NCI-H1436 treated with DMSO at 0.1 percent for 48 hours (cell line): Measurements from ENCODE around the gene TMEM135.
"Not testable (repeated sequence)": the region's sequence is repeated elsewhere in the genome, so short reads cannot be mapped to it uniquely, and the experiment has no call there.

Experiments
- DNase-seq: peaks from one replicate; lab custom pipeline; 2025; lab: John Stamatoyannopoulos, UW

TMEM135 gene

DNA sequence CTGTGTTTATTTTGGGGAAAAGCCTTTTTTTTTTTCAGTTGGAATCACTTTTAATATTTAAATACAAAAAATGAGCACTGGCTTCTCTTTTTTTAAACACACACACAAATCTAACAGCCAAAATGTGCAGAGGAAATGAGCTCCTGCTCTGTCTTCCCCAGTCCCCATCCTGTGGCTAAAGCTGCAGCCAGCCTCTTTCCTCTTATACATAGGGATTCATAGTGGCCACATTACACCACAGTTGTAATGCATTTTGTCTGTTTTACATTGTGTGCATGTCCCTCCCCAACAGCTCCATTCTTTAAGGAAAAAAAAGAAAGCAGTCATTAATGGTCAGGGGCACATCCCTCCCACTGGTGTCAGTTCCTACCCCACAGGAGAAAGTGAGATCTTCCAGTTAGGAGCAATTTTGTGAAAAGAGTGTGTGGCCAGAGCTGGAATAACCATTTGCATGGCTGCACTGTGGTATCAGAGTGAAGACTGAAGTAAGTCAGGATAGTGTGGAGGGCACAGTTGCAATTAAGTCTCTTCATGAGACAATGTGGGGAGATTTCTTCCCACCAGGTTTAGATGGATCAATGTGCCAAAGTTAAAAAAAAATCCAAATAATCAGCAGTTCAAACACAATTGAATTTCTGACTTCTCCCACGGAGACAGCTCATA, 220.6 kb downstream of the TMEM135 start:
- no peak for DNase-seq

DNA sequence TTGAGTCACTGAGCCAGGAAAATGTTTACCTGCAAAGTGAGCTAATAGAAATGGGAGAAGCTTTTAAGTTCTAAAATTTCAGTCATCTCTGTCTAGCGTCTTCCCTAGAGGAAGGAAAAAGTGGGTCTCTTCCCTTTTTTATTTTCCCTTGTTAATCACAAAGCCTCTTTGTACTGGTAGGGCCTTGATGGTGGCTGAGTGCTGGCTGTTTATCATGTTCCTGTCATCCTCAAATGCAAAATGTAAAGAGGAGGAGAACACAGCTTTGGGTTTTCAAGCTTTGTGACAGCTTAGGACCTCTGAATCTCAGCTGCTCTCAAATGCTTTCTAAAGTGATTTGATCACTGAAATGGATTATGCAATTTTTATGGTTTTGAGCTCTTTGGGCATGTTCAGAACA, 222.0 kb downstream of the TMEM135 start:
- DNase-seq: peak; percentile 58

DNA sequence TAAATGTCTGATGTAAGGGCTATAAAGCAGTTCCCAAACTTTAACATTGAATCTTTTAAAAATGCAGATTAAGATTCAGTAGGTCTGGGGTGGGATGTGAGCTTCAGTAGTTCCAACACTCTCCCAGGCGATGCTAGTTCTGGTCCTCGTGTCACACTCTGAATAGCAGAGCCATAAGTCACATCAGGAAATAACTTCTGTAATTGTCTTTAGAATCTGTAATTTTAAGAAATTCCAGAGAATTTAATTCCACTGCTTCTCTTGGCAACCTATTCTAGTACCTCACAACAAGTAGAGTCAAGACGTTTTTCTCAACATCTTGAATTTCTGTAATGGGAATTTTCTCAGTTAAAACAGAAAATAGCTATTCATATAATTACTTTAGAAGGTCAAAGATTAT, 223.1 kb downstream of the TMEM135 start:
- no peak for DNase-seq

DNA sequence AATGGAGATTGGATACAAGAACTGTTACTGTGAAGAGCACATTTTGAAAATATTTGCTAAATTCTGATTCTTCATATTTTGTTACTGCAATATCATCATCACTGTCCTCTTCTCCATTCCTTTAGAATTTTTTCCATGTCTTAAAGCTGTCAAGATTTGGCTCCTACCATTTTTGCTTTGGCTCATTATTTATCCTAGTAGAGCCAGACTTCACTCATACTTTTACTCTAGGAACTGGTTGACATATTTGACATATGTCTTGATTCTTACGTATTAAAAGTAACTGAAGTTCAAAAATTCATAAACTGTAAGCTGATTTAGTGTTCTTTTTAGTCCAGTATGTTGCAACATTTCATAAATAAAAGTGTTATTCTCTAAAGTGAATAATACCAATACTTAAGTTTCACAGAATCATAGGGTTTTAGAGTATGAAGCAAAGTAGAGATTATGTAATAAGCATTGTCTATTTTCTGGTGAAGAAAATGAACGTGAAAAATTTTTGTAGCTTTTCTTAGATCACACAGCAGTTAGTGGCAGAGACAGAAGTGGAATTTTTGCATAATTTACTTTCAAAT, 225.6 kb downstream of the TMEM135 start:
- DNase-seq: no peak

DNA sequence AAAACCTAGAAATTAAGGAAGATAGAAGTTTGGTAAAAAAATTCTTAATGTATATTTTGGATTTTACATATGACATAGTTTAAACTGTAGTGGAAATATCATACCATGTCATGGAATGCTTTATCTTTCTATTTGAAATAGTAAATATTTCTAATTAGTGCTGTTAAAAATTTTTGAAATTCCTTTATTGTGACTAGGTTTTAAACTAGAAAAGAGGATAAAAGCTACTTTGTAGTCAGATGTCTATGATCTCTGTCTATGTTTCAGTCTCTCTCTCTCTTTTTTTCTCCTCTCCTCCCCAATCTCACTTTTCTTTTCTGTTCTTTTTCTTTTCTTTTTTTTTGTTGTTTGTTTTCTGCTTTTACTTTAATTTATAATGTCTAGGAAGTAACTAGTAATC, 226.2 kb downstream of the TMEM135 start:
- no peak for DNase-seq

DNA sequence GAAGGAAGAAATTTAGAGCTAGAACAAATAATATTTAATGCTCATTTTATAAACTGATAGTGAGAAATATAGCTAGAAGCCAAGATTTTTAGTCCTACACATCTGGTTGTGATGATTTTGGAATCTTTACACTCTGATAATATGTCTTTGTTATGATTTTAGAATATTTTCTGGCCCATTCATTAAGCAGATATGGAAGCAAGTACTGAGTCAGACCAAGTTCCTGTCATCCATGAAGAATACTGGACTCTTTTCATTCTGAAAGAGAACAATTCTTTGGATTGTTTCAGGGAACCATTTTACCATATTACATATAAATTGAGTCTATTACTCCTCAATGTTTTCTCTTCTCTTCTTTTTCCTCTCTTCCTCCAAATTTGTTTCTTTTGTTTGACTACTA, 227.4 kb downstream of the TMEM135 start:
- no peak for DNase-seq

DNA sequence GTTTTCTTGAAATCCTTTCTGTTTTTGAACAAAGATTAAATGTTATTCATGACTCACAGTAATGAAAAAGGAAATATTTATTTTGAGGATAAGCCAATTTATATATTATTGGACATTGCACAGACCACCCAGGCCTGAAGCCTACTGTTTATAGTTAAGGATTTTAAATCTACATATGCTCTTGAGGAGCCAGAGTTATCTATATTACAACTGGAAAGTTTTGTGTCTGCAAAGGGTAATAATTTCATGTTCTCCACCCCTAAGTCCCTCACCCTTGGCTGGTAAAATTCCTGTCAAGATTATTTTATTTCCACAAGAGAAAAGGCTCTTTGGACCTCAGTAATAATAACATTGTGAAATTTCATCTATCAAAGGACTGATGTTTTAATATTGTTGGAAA, 228.2 kb downstream of the TMEM135 start:
- DNase-seq: no peak

DNA sequence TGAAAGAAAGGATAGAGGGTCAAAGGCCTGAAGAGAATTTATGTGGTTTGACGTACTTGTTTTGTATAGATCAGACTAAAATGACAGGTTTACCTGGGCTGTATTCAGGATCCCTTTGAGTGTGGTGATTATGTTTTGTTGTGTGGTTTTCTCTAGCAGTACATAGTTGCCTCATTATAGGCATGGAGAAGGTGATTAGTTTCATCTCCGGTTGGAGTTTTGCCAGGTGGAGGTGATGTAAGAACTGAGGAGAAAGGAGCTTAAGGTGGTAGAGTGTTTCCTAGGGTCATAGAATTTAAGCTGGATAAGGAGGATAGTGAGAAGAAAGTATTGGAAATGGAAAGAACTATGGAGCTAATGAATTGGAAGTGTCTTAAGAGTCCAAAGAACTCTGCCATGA, 229.0 kb downstream of the TMEM135 start:
- DNase-seq: peak; percentile 76

DNA sequence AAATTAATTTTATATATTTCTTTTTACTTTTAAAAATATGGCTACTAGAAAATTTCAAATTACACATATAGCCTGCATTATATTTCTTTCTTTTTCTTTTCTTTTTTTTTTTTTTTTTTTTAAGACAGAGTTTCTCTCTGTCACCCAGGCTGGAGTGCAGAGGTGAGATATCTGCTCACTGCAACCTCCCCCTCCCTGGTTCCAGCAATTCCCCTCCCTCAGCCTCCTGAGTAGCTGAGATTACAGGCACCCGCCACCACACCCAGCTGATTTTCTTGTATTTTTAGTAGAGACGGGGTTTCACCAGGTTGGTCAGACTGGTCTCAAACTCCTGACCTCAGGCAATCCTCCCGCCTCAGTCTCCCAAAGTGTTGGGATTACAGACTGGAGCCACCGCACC, 234.2 kb downstream of the TMEM135 start:
- DNase-seq: not testable (repeated sequence)

DNA sequence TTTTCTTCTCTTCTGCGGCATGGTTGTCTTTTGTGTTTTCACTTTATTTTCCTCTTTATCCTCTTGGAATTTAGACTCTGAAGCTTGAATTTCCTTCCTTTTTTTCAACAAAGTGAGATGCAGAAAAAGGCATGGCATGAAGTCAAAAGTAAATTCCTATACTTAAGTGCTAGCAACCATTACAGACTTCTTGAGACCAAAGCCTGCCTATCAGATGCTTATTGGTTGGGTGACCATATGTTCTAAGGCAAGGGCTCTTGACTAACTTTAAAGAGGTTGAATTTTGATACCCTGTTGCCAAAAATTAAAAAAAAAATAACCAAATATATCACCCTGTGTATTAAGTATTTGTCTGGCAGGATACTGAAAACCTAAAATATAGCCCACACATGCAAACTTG, 237.4 kb downstream of the TMEM135 start:
- DNase-seq: no peak

DNA sequence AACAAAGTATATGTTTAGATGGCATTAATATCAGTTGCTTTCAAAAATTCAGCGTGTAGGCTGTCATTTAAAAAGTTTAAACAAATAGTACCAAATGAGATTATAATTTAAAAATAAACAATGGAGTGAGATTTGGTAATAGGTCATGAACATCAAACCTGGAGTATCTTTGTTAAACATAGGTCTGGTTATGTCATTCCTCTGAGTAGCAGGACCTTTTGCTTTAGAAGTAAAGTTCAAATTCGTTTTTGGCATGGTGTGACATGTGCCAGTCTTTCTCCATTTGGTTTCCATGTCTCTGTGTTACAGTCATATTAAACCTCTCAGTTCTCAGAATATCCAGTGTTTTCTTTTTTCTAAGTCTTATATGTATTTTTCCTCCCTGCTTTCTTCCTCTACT, 242.4 kb downstream of the TMEM135 start:
- DNase-seq: no peak

DNA sequence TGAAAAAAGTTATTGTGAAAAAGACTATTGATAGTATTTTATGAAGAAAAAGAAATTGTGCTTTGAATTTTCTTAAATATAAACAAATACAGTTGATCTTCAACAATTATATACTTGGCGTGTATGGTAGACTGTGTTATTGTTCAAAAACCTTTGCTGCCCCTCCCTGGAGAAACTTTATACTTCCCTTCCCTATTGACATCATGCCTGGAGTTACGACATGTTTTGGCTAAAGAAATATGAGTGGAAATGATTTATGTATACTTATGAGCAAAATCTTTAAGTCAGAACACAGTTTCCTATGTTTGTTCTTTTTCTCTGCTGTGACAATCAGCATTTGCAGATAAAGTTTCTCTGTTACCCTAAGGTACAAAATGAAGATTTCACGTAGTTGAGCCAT, 243.8 kb downstream of the TMEM135 start:
- DNase-seq: no peak

DNA sequence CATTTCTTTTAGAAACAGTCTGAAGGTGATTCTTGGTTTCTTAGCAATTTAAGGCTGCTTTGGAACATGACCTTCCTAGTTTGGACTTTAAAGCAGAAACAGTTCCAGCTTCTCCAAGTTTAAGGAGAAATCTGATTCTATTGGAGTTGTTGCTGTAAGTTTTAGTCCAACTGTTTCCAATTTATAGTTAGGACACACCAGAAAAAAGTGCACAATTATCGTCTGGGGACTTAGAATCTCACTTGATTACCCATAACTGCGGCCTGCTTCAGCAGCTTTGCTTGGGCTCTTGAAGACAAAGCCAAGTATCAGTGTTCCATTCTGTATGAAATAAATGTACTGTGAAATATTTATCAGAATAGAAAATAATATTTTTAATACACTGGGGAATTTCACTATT, 246.6 kb downstream of the TMEM135 start:
- DNase-seq: no peak

DNA sequence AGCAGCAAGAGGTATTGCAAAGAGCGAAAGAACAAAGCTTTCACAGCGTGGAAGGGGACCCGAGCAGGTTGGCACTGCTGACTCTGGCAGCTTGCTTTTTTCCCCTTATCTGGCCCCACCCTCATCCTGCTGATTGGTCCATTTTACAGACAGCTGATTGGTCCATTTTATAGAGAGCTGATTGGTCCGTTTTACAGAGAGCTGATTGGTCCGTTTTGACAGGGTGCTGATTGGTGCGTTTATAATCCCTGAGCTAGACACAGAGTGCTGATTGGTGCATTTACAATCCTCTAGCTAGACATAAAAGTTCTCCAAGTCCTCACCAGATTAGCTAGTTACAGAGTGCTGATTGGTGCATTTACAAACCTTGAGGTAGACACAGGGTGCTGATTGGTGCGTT, 247.9 kb downstream of the TMEM135 start:
- DNase-seq: not testable (repeated sequence)

DNA sequence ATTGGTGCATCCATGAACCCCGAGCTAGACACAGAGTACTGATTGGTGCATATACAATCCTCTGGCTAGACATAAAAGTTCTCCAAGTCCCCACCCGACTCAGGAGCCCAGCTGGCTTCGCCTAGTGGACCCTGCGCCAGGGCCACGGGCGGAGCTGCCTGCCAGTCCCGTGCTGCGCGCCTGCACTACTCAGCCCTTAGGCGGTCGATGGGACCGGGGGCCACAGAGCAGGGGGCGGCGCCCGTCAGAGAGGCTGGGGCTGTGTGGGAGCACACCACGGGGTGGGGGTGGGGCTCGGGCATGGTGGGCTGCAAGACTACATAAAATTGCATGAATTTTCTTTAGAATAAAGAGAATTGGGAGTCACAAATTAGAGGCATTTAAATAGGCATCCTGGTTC, 248.6 kb downstream of the TMEM135 start:
- DNase-seq: no peak

DNA sequence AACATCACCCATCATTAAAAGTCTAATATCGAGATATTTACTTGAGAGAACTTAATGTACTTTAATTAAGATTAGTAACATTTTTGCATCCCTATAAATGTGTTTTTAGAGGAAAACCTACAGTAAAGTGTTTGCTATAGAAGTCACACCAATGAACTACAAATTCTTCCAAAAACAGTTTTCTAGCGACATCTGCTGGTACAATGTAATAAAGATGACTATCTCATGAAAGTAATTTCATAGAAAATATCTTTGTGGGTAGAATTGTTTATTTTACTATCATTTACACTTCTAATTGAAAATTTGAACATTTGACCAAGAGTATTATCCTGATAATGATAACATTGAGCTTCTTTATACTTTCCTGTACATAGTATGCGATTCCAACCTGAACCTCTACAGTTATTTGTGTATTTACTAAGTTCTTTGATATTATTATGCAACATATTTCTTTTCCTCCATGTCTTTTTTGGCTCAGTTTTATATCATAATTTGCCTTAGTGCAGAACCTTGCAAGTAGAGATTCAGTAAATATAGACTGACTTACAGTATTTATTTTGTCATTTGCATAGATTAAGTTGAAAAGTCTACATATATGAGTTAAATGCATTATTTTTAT, 252.7 kb downstream of the TMEM135 start:
- DNase-seq: peak; percentile 52

DNA sequence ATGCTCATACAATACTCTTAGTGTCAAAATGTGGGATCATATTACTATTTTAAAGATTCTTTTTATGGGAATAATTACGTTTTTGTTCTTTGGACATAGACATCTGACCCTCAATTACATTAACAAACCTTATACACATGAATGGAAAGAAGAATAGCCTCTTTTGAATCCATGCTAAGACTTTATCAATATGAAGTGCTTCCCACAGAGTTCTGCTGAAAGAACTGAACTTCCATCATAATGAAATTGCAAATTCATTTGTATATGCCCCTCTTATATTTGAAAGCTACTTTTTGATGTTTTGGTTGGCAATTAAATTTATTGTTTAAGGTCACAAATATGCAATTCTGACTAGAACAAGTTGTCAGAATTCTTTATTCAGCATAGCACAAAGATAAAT, 254.9 kb downstream of the TMEM135 start:
- DNase-seq: no peak

DNA sequence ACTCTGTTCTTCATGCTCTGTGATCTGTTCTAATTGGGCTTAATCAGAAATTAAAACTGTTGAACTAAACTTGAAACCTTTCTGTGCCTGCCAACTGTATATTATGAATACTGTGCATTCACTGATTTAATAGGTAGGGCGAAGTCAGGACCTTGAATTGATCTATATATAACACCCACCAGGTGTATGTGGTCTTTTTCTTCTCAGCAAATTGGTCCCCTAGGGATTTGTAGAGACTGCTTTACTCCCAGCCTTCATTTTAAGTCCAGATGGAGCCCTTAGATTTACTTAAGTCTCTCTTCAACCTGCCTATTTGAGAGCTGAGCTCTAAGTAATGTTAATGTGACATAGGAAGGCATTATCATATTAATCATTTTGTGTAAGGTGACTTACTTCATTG, 257.5 kb downstream of the TMEM135 start:
- DNase-seq: peak; percentile 98

DNA sequence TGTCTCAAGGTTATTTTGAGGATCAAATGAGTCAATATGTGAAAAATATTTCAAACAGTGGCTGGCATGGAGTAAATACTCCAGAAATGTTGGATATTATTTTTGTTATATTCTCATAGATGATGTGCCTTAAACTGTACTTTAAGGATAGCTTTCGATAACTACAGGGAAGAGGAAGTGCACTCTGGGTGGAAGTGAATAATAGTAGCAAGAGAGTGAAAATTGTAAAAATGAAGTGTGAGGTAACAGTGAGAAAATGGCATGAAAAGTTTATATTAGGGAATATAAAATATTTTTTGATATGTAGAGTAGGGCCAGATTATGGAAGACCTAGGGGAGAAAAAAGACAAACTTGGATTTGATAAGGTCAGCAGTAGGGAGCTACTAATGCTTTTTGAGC, 258.9 kb downstream of the TMEM135 start:
- DNase-seq: no peak

DNA sequence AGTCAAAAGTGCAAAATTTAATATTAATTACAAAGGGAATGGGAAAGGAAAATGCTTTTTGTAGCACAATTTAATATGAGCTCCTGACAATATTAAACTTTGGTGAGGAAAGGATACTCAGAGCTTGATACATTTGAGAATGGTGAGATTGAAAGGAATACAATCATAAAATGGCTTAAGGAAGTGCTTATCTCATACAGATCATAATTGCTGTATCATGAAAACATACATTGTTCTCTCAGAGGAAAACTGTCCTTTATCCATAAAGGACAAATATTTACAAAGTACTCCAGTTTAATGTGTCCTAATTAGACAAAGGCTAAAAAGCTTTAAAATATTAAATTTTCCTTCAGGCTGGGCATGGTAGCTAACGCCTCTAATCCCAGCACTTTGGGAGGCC, 260.4 kb downstream of the TMEM135 start:
- DNase-seq: peak; percentile 69

DNA sequence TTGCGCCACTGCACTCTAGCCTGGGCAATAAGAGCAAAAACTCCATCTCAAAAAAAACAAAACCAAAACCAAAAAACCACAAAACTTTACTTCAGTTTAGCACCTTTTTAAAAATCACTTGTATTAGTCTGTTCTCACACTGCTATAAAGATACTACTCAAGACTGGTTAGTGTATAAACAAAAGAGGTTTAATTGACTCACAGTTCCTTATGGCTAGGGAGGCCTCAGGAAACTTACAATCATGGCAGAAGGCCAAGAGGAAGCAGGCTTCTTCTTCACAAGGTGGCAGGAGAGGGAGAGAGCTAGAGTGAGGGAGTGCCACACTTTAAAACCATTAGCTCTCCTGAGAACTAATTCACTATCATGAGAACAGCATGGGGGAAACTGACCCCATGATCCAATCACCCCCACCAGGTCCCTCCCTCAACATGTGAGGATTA, 261.3 kb downstream of the TMEM135 start:
- DNase-seq: no peak

DNA sequence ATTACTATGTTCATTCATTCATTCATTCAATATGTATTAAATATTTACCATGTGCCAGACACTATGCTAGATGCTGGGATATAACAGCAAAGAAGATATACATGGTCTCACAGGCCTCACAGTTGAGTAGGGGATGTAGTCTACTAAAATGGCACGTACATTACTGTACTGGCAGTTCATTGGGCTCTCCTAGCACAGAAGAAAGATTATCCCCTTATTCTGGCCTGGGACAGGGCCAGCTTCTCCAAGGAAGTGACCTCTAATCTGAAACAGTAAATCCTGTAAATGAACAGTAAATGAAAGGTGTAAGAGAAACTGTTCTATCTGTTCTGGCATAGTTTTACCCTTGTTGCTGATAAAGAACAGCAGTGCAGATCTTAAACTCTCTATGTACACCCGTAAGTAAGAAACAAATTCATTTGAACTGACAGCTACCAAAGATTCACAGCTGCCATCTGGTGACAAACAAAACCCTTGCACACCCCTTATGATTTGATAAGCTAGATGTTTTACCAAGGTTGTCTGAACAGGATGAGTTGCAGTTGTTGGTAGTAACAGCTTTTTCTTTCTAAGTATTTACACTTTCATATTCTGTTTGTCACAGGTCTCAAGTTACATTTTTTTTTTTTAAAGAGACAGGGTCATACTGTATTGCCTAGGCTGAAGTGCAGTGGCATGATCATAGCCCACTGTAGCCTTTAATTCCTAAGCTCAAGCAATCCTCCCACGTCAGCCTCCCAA, 263.1 kb downstream of the TMEM135 start:
- DNase-seq: no peak
